Tibial nerve (tissue), 4 donors: ENCODE results near the gene HMG20B. TPM values are rescaled to one million over a fixed set of nuclear protein-coding genes. Genes with fewer than 3 reads are reported as not detected.
"Not testable (repeated sequence)": the region's sequence is repeated elsewhere in the genome, so short reads cannot be mapped to it uniquely, and the experiment has no call there.

Experiments
- DNase-seq, 2 donors: peaks; one replicate each; pipeline ENCODE4 v3.0.0-alpha.2; 2019; ENCODE audit warnings: low spot score in 2 of 2
- H3K27ac ChIP-seq, 4 donors: fragments of 200-600 bp; sonication (generic) in 3 of 4; one replicate each; pipeline ENCODE4 v1.5.1; 2017 to 2019; ENCODE audit warnings: mild to moderate bottlenecking in 1 of 4
- H3K27me3 ChIP-seq, 2 donors: fragments of 200-600 bp; sonication (generic) in 1 of 2; one replicate each; pipeline versions ENCODE4 v1.5.1 to v1.6.0; 2017 to 2019
- H3K36me3 ChIP-seq, 3 donors: fragments of 200-600 bp; sonication (generic); one replicate each; pipeline ENCODE4 v1.5.1; 2018 to 2019
- H3K4me1 ChIP-seq, 4 donors: fragments of 200-600 bp; sonication (generic) in 3 of 4; one replicate each; pipeline ENCODE4 v1.5.1; 2017 to 2019
- H3K4me3 ChIP-seq, 4 donors: fragments of 200-600 bp; sonication (generic) in 3 of 4; one replicate each; pipeline ENCODE4 v1.5.1; 2017 to 2019; ENCODE audit warnings: mild to moderate bottlenecking in 1 of 4, moderate library complexity in 1 of 4
- H3K9me3 ChIP-seq, 4 donors: fragments of 200-600 bp; sonication (generic) in 3 of 4; one replicate each; pipeline ENCODE4 v1.5.1; 2017 to 2019
- EP300 ChIP-seq, 2 donors: sonication (generic); formaldehyde crosslinking; IDR thresholded peaks; one replicate each; pipeline ENCODE4 v1.6.1; 2017; ENCODE audit warnings: antibody characterized with exemption in 2 of 2, mild to moderate bottlenecking in 1 of 2
- POLR2A ChIP-seq, 2 donors: fragments of 450-650 bp; IDR thresholded peaks; one replicate each; pipeline ENCODE4 v1.6.1; 2017; ENCODE audit warnings: antibody characterized with exemption in 2 of 2, mild to moderate bottlenecking in 2 of 2, moderate library complexity in 2 of 2
- WGBS, 2 donors: methylation state at CpG; one replicate each; pipeline ENCODE4 v1.1.5; 2018; 5-methylcytosine and 5-hydroxymethylcytosine counted together
- total RNA-seq, 4 donors: library from RNA; depleted of rRNA; stranded (reverse); fragments of >200 nt; gene quantifications; one replicate each; pipeline ENCODE4 v1.1.0, GENCODE V29; 2016
- TF ChIP-seq, protein P1 (sequence below), 5 experiments: fragments of 200-600 bp in 3 of 5; fragments of 450-650 bp in 2 of 5; sonication (generic) in 3 of 5; IDR thresholded peaks; one replicate each; pipeline ENCODE4 v1.5.1; 2016 to 2019; ENCODE audit warnings: antibody characterized with exemption in 5 of 5, mild to moderate bottlenecking in 3 of 5, moderate library complexity in 2 of 5

HMG20B gene
- total RNA-seq, 4 donors from 2014 or later, result 94.0 to 181 (median 153) TPM

- no peak overlapping the region for H3K4me3 ChIP-seq
- DNase-seq, result no peak
- H3K36me3 ChIP-seq, result peaks cover 0 to 33% (median 2%) of the 10 kb centered on the region in 3 donors
- peaks cover 0 to 54% (median 17%) of the 10 kb centered on the region in 4 donors for H3K4me1 ChIP-seq
- no peak for TF ChIP-seq EP300 (IDR thresholded peaks at IDR 0.05)
- TF ChIP-seq, protein P1, sequence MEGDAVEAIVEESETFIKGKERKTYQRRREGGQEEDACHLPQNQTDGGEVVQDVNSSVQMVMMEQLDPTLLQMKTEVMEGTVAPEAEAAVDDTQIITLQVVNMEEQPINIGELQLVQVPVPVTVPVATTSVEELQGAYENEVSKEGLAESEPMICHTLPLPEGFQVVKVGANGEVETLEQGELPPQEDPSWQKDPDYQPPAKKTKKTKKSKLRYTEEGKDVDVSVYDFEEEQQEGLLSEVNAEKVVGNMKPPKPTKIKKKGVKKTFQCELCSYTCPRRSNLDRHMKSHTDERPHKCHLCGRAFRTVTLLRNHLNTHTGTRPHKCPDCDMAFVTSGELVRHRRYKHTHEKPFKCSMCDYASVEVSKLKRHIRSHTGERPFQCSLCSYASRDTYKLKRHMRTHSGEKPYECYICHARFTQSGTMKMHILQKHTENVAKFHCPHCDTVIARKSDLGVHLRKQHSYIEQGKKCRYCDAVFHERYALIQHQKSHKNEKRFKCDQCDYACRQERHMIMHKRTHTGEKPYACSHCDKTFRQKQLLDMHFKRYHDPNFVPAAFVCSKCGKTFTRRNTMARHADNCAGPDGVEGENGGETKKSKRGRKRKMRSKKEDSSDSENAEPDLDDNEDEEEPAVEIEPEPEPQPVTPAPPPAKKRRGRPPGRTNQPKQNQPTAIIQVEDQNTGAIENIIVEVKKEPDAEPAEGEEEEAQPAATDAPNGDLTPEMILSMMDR (IDR thresholded peaks at IDR 0.05), result no peak
- no peak for TF ChIP-seq POLR2A (IDR thresholded peaks at IDR 0.05)
- no peaks in the 10 kb centered on the region for H3K9me3 ChIP-seq
- peak overlapping the region in 2 of 4 donors; percentile 80 to 82 for H3K27ac ChIP-seq
- 82 to 87% methylated on average over 50 to 52 of the region's 60 CpGs for WGBS, 2 donors
- H3K27me3 ChIP-seq, result no peaks in the 10 kb centered on the region
Measured at GRCh38 chr19:3577723-3578344, 5.1 kb downstream of the HMG20B start.

DNA sequence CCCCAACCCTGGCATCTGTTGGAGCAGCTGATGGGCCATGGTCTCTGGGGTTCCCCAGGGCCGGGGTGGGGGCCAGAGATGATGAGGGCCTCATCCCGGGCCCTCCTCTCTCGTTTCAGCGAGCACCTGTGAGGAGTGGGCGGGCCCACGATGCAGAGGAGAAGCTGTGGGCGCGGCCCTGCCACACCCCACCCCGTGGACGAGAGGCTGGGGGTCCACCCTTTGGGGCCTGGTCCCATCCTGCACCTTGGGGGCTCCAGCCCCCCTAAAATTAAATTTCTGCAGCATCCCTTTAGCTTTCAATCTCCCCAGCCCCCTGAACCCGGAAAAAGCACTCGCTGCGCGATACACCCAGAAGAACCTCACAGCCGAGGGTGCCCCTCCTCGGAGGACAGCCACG is 5.6 kb downstream of the HMG20B start:
- no peak for DNase-seq
- TF ChIP-seq EP300 (IDR thresholded peaks at IDR 0.05), result no peak
- no peak for TF ChIP-seq POLR2A (IDR thresholded peaks at IDR 0.05)
- TF ChIP-seq, protein P1 (IDR thresholded peaks at IDR 0.05), result no peak

GRCh38 chr19:3580156-3580934 is 7.6 kb downstream of the HMG20B start:
- H3K27me3 ChIP-seq, result peaks cover 0 to 12% of the 10 kb centered on the region in 2 donors
- no peak overlapping the region for H3K4me3 ChIP-seq
- WGBS, 2 donors, result 30 to 35% methylated on average over 11 of the region's 11 CpGs
- peaks cover 0 to 33% (median 11%) of the 10 kb centered on the region in 4 donors for H3K4me1 ChIP-seq
- H3K9me3 ChIP-seq, result no peaks in the 10 kb centered on the region
- H3K27ac ChIP-seq, result peak overlapping the region in 3 of 4 donors; percentile 45 to 73 (median 68)
- no peak for DNase-seq
- peaks cover 0 to 20% (median 0%) of the 10 kb centered on the region in 3 donors for H3K36me3 ChIP-seq
- TF ChIP-seq EP300 (IDR thresholded peaks at IDR 0.05) (peak in 1 of 2 donors; percentile 14), POLR2A (IDR thresholded peaks at IDR 0.05) (no peak)
- TF ChIP-seq, protein P1 (IDR thresholded peaks at IDR 0.05), result no peak

More for the DNA sequence above, 5.6 kb downstream of the HMG20B start:
- Histone ChIP-seq H3K36me3 (peaks cover 0 to 33% (median 2%) of the 10 kb centered on the region in 3 donors), H3K4me3 (no peak overlapping the region), H3K27me3 (no peaks in the 10 kb centered on the region), H3K27ac (peak overlapping the region in 1 of 4 donors; percentile 50), H3K9me3 (no peaks in the 10 kb centered on the region), H3K4me1 (peaks cover 0 to 50% (median 17%) of the 10 kb centered on the region in 4 donors)
- 70 to 81% methylated on average over 11 to 17 of the region's 17 CpGs for WGBS, 2 donors

- peaks cover 0 to 29% (median 5%) of the 10 kb centered on the region in 4 donors for H3K4me1 ChIP-seq
- not testable (repeated sequence) for H3K27ac ChIP-seq
- WGBS, 2 donors, result 85 to 87% methylated on average over 4 of the region's 4 CpGs
Measured at GRCh38 chr19:3581792-3582191, 9.0 kb downstream of the HMG20B start.

DNA sequence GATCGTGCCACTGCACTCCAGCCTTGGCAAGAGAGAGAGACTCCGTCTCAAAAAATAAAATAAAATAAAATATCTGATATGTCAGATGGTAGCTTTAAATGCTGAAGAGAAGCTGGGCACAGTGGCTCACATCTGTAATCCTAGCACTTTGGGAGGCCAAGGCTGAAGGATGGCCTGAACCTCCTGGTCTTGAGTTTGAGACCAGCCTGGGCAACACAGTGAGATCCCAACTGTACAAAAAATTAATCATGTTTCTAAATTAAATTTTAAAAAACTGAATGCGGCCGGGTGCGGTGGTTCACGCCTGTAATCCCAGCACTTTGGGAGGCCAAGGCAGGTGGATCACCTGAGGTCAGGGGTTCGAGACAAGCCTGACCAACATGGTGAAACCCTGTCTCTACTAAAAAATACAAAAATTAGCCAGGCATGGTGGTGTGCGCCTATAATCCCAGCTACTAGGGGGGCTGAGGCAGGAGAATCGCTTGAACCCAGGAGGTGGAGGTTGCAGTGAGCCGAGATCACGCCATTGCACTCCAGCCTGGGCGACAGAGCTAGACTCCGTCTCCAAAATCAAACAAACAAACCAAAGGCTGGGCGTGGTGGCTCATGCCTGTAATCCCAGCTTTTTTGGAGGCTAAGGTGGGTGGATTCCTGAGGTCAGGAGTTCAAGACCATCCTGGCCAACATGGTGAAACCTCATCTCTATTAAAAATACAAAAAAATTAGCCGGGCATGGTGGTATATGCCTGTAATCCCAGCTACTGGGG is 11.5 kb downstream of the HMG20B start:
- 86 to 93% methylated on average over 15 of the region's 15 CpGs for WGBS, 2 donors
- not testable (repeated sequence) for H3K9me3 ChIP-seq, H3K27ac ChIP-seq, H3K36me3 ChIP-seq, DNase-seq, H3K4me3 ChIP-seq
- Histone ChIP-seq H3K27me3 (peaks cover 0 to 23% of the 10 kb centered on the region in 2 donors), H3K4me1 (peaks cover 0 to 24% (median 4%) of the 10 kb centered on the region in 4 donors)

More at GRCh38 chr19:3581792-3582191, 9.0 kb downstream of the HMG20B start:
- not testable (repeated sequence) for H3K36me3 ChIP-seq, H3K4me3 ChIP-seq, H3K9me3 ChIP-seq, DNase-seq
- peaks cover 0 to 23% of the 10 kb centered on the region in 2 donors for H3K27me3 ChIP-seq
